Uterus (tissue), 4 donors: ENCODE measurements around the gene PRR33. TPM values are rescaled to one million over a fixed set of nuclear protein-coding genes. Genes with fewer than 3 reads are reported as not detected.

Experiments used
- DNase-seq, 2 donors: peaks; one replicate each; pipeline ENCODE4 v3.0.0-alpha.2; 2019 to 2020
- H3K27ac ChIP-seq, 2 donors: fragments of 200-600 bp; sonication (generic); 1 replicate in 1 of 2; 2 replicates in 1 of 2; pipeline ENCODE4 v1.5.1; 2016 to 2018
- H3K27me3 ChIP-seq, 2 donors: fragments of 200-600 bp; sonication (generic); one replicate each; pipeline ENCODE4 v1.5.1; 2018 to 2019; ENCODE audit warnings: control low read depth in 1 of 2
- H3K36me3 ChIP-seq, 2 donors: fragments of 200-600 bp; sonication (generic); one replicate each; pipeline ENCODE4 v1.5.1; 2019; ENCODE audit warnings: control low read depth in 1 of 2
- H3K4me1 ChIP-seq, 2 donors: fragments of 200-600 bp; sonication (generic); one replicate each; pipeline ENCODE4 v1.5.1; 2018 to 2019; ENCODE audit warnings: control low read depth in 1 of 2
- H3K4me3 ChIP-seq, 2 donors: fragments of 200-600 bp; sonication (generic); 1 replicate in 1 of 2; 2 replicates in 1 of 2; pipeline ENCODE4 v1.5.1; 2018 to 2019; ENCODE audit warnings: mild to moderate bottlenecking in 1 of 2
- H3K9me3 ChIP-seq, 2 donors: fragments of 200-600 bp; sonication (generic); one replicate each; pipeline ENCODE4 v1.5.1; 2019; ENCODE audit warnings: control low read depth in 1 of 2
- CTCF ChIP-seq, 4 experiments: fragments of 200-600 bp in 2 of 4; fragments of 450-650 bp in 2 of 4; sonication (generic) in 2 of 4; IDR thresholded peaks; one replicate each; pipeline ENCODE4 v1.5.1; 2016 to 2019; ENCODE audit warnings: antibody characterized with exemption in 4 of 4, mild to moderate bottlenecking in 2 of 4, moderate library complexity in 1 of 4
- POLR2A ChIP-seq, 2 donors: fragments of 450-650 bp; IDR thresholded peaks; one replicate each; pipeline ENCODE4 v1.6.1; 2016; ENCODE audit warnings: antibody characterized with exemption in 2 of 2, mild to moderate bottlenecking in 1 of 2, moderate library complexity in 1 of 2
- intact Hi-C: fragments of 100-400 bp; cut with DNase I; formaldehyde crosslinking; loops from one replicate; pipeline ENCODE4 v1.15.1; 2023; ENCODE audit warnings: low total_unique reads
- microRNA-seq: library from miRNA; unstranded; fragments of <30 nt; microRNA quantifications from one replicate; pipeline ENCODE4, GENCODE V29; 2016; ENCODE audit warnings: borderline microRNAs expressed, borderline replicate concordance
- small RNA-seq: library from RNA; depleted of rRNA; stranded (forward); fragments of <200 nt; gene quantifications from one replicate; pipeline ENCODE3, GENCODE V24; 2016
- total RNA-seq, 4 donors: library from RNA; depleted of rRNA in 3 of 4; stranded (reverse); fragments of >200 nt in 3 of 4; gene quantifications; one replicate each; pipeline versions ENCODE4 v1.1.0 to v1.2.4, GENCODE V29; 2014 to 2023
- donor health status: DM: yes; HTN: yes; CAD: no.

Gene PRR33
- total RNA-seq, 4 donors from 2014 or later = not detected

DNA sequence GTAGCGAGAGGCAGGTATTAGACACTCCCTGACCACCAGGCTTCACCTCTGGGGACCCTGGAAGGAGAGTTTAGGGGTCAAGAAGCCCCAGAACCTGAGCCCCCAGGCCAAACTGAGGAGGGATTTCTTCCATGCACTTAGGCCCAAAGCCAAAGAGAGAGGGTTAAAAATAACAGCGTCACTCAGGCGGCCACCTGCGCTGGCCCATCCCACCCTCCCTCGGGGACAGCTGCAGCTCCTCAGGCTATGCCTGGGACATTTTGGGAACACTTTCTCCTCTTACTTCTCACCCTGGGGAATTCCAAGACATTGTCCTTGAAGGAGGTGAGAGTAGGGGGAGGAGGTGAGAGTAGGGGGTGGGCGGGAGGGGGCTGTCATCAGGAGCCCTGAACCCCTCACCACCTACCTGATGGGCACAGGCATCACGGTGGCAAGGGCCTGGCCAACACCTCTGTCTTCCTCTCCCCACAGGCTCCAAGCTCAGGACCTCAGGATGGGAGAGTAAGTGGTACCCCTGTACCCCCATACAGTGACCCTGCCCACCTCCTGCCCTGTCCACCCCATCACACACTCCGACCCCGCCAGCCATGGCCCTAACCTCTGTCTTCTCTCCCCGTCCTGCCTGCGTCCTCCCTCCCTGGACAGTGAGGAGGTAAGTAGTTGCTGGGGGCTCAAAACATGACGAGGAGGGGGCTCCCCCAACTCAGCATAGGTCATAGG is 52.3 kb downstream of the PRR33 start:
- no peak overlapping the region for H3K27ac ChIP-seq
- H3K4me3 ChIP-seq = no peak overlapping the region
- TF ChIP-seq POLR2A (IDR thresholded peaks at IDR 0.05) (no peak), CTCF (IDR thresholded peaks at IDR 0.05) (no peak)
- no peak for DNase-seq
- H3K36me3 ChIP-seq = no peaks in the 10 kb centered on the region
- no peaks in the 10 kb centered on the region for H3K27me3 ChIP-seq
- intact Hi-C loops = loop anchor here (5.0 kb wide), 1 partner anchor 313 kb away; no protein-coding TSS in a partner anchor
- H3K9me3 ChIP-seq = no peaks in the 10 kb centered on the region
- no peaks in the 10 kb centered on the region for H3K4me1 ChIP-seq

- Histone ChIP-seq H3K27ac (no peak within 1 kb of the TSS), H3K36me3 (no peaks in the 10 kb centered on the region), H3K9me3 (no peaks in the 10 kb centered on the region), H3K27me3 (no peaks in the 10 kb centered on the region), H3K4me1 (no peaks in the 10 kb centered on the region), H3K4me3 (no peak within 1 kb of the TSS)
- intact Hi-C loops = loop anchor here (5.0 kb wide), 1 partner anchor 314 kb away; no protein-coding TSS in a partner anchor
- no peak for DNase-seq
- TF ChIP-seq POLR2A (IDR thresholded peaks at IDR 0.05) = no peak
- no peak for TF ChIP-seq CTCF (IDR thresholded peaks at IDR 0.05)
Measured at GRCh38 chr11:1838426-1839144, 53.1 kb downstream of the PRR33 start, which contains the start of gene TNNI2. TNNI2 (plus strand) TSS chr11:1838981; CDS start chr11:1839697, 716 bp downstream.

Small RNA genes within 50 kb of the gene (microRNA-seq; reads per million reads assigned to microRNA genes)
- gene MIR4298 = not detected
- not detected for gene MIR7847

Small RNA genes within 50 kb of the gene (small RNA-seq; reads per million reads assigned to genes)
- gene AC051649.1 = not detected
- gene MIR4298 = not detected

Other genes with a start within 250 kb of the PRR33 start
- not detected for gene KRTAP5-6, start 194.7 kb downstream of the PRR33 start, total RNA-seq
- under 1 TPM in 1 of 4 donors, not detected in 3; 0.85 TPM for gene IFITM10, start 141.3 kb downstream of the PRR33 start, total RNA-seq
- 100 to 1,000 TPM in 2 of 4 donors, 10 to 100 TPM in 2; 80.0 to 188 (median 126) TPM for gene CTSD, start 128.0 kb downstream of the PRR33 start, total RNA-seq
- 1 to 10 TPM in 1 of 4 donors, not detected in 3; 2.0 TPM for gene SYT8, start 56.9 kb downstream of the PRR33 start, total RNA-seq
- gene TNNI2, start 52.9 kb downstream of the PRR33 start, total RNA-seq = 1 to 10 TPM in 1 of 4 donors, under 1 TPM in 1, not detected in 2; 0.95 to 1.5 TPM
- 100 to 1,000 TPM in 1 of 4 donors, 10 to 100 TPM in 3; 11.2 to 112 (median 25.1) TPM for gene LSP1, start 38.8 kb downstream of the PRR33 start, total RNA-seq
- gene TNNT3, start 27.8 kb upstream of the PRR33 start, total RNA-seq = 10 to 100 TPM in 2 of 4 donors, 1 to 10 TPM in 1, not detected in 1; 3.2 to 60.6 (median 29.3) TPM
- 100 to 1,000 TPM in 2 of 4 donors, 10 to 100 TPM in 2; 36.7 to 196 (median 101) TPM for gene MRPL23, start 55.4 kb upstream of the PRR33 start, total RNA-seq
- gene H19, start 105.9 kb upstream of the PRR33 start, total RNA-seq = 1,000 to 10,000 TPM in 1 of 4 donors, 100 to 1,000 TPM in 3; 260 to 3,028 (median 463) TPM
- gene IGF2, start 247.5 kb upstream of the PRR33 start, total RNA-seq = 100 to 1,000 TPM in 3 of 4 donors, 10 to 100 TPM in 1; 54.1 to 347 (median 188) TPM